ENCODE results near the gene OR4D9. TPM values are rescaled to one million over a fixed set of nuclear protein-coding genes. Genes with fewer than 3 reads are reported as not detected.

Gene OR4D9
- total and polyA plus RNA-seq, 5 donors from 2014 or later, result not detected

DNA sequence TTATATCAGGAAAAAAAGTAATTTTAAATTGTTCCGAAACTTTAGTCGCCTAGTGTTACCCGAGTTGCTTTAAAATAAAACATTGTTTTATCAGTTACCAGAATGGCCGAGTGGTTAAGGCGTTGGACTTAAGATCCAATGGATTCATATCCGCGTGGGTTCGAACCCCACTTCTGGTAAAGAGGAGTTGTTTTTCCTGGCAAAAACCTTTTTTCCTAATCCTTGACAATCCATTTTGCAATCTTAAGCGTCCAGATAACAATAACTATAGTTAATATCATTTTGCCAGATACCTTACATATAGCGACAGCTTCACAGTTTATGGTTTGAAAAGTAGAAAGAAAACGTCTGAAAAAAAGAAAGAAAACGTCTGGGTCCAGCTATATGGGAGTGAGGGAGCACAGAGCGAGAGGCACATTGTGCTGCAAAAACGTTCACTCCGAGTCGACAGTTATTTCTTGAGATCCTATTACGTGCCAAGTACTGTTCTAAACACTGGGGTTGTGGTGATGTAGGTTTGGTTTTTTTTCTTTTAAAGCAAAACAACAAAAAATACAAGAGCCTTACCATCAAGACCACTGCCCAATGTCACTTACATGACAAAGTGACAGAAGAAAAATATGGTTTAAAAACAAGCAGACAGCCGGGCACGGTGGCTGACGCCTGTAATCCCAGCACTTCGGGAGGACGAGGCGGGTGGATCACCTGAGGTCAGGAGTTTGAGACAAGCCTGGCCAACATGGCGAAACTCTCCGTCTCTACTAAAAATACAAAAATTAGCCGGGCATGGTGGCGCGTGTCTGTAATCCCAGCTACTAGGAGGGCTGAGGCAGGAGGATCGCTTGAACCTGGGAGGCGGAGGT, 40.6 kb downstream of the OR4D9 start:
- Mint-ChIP-seq H3K27ac (peak overlapping the region in 2 of 3 donors; percentile 95 to 97), H3K36me3 (no peaks in the 10 kb centered on the region), H3K4me1 (peaks cover 24 to 42% (median 34%) of the 10 kb centered on the region in 4 donors), H3K27me3 (peaks cover 56% of the 10 kb centered on the region), H3K9me3 (peaks cover 0 to 8% (median under 1%) of the 10 kb centered on the region in 7 donors), H3K4me3 (peak overlapping the region; percentile 88 to 95 (median 90))
- Histone ChIP-seq H3K27me3 (ENCODE audit: control insufficient read depth, insufficient read depth, low read length) (peaks cover under 1% of the 10 kb centered on the region), H3K36me3 (ENCODE audit: control insufficient read depth, insufficient read depth, low read length) (no peaks in the 10 kb centered on the region), H3K9me3 (ENCODE audit: control insufficient read depth in 2 of 2, low read length in 2 of 2) (no peaks in the 10 kb centered on the region), H3K4me3 (ENCODE audit: low read depth, low read length) (peak overlapping the region; percentile 93), H3K27ac (ENCODE audit: insufficient read depth, low read length, poor library complexity, severe bottlenecking) (no peak overlapping the region), H3K4me1 (ENCODE audit: control insufficient read depth, insufficient read depth, low read length, poor library complexity, severe bottlenecking) (peaks cover 20% of the 10 kb centered on the region)
- ATAC-seq (ENCODE audit: low read depth in 2 of 2), result no peak
- no peak for DNase-seq

DNA sequence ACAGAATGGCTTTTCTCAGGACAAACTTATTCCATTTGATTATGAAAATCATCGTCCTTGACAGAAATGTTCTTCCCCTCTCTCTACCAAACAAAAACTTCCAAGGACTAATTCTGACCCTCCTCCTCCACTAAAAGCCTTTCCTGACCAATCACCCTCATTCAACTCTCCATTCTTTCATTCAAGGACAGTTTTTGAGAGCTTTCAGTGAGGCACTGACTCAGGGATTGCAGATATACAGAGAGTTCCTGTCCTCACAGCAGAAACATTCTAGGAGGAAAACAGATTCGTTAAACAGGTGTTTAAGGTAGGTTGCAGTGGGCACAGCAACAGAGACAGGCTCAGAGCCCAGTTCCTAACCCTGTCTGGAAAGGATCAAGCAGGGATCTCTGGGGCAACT, 41.5 kb downstream of the OR4D9 start:
- H3K4me1 Mint-ChIP-seq, result peaks cover 28 to 49% (median 40%) of the 10 kb centered on the region in 4 donors
- no peak for ATAC-seq (ENCODE audit: low read depth in 2 of 2)
- H3K27me3 Mint-ChIP-seq, result peaks cover 61% of the 10 kb centered on the region

DNA sequence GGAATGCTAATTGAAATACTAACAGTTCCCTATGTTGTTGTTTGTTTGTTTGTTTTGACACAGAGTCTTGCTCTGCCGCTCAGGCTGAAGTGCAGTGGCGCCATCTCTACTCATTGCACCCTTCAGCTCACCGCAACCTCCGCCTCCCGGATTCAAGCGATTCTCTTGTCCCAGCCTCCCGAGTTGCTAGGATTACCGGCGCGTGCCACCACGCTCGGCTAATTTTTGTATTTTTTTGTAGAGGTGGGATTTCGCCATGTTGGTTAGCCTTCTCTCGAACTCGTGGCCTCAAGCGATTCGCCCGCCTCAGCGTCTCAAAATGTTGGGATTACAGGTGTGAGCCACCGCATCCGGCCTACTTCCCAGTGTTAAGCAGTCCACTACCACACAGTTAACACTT, 42.0 kb downstream of the OR4D9 start:
- H3K4me1 Mint-ChIP-seq, result peaks cover 29 to 52% (median 41%) of the 10 kb centered on the region in 4 donors

More for the DNA sequence above, 41.5 kb downstream of the OR4D9 start:
- H3K4me3 ChIP-seq (ENCODE audit: low read depth, low read length), result no peak overlapping the region
- Mint-ChIP-seq H3K4me3 (peak overlapping the region; percentile 50 to 80 (median 65)), H3K36me3 (no peaks in the 10 kb centered on the region), H3K27ac (peak overlapping the region in 1 of 3 donors; percentile 91), H3K9me3 (peaks cover 0 to 8% (median 2%) of the 10 kb centered on the region in 7 donors)
- peaks cover 26% of the 10 kb centered on the region for H3K4me1 ChIP-seq (ENCODE audit: control insufficient read depth, insufficient read depth, low read length, poor library complexity, severe bottlenecking)
- no peak overlapping the region for H3K27ac ChIP-seq (ENCODE audit: insufficient read depth, low read length, poor library complexity, severe bottlenecking)
- H3K9me3 ChIP-seq (ENCODE audit: control insufficient read depth in 2 of 2, low read length in 2 of 2), result no peaks in the 10 kb centered on the region
- H3K36me3 ChIP-seq (ENCODE audit: control insufficient read depth, insufficient read depth, low read length), result no peaks in the 10 kb centered on the region
- DNase-seq, result no peak
- peaks cover 3% of the 10 kb centered on the region for H3K27me3 ChIP-seq (ENCODE audit: control insufficient read depth, insufficient read depth, low read length)

DNA sequence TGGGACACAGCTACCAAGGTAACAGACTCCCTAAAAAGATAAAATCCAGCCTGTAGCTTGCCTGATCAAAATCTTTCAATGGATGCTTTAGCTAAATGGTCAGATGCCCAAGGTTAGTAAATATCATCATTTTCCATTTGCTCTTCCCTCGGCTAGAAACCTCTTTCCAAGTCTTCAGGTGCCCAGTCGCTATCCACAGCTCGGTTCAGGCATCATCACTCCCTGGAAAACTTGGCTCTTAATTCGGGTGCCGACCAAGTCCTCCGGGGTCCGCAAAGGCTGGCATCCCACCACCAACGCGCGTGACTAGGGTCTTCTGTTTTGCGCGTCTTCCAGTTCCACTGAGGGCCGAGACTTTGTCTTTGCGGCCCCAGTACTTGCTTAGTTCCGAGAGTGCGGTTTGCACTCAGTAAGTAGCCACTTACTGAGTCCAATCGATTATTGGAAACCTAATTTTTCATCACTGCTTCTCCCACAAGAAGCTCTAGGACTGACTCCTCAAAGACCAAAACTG, 44.3 kb downstream of the OR4D9 start:
- peaks cover 6% of the 10 kb centered on the region for H3K27me3 ChIP-seq (ENCODE audit: control insufficient read depth, insufficient read depth, low read length)
- H3K9me3 ChIP-seq (ENCODE audit: control insufficient read depth in 2 of 2, low read length in 2 of 2), result no peaks in the 10 kb centered on the region
- peak overlapping the region; percentile 42 to 90 (median 62) for H3K27ac Mint-ChIP-seq
- peaks cover 29 to 57% (median 41%) of the 10 kb centered on the region in 4 donors for H3K4me1 Mint-ChIP-seq
- H3K4me1 ChIP-seq (ENCODE audit: control insufficient read depth, insufficient read depth, low read length, poor library complexity, severe bottlenecking), result peaks cover 27% of the 10 kb centered on the region
- H3K4me3 Mint-ChIP-seq, result peak overlapping the region; percentile 76 to 84 (median 81)
- DNase-seq, result no peak
- no peak for ATAC-seq (ENCODE audit: low read depth in 2 of 2)
- peaks cover 0 to 8% (median 2%) of the 10 kb centered on the region in 7 donors for H3K9me3 Mint-ChIP-seq
- no peaks in the 10 kb centered on the region for H3K36me3 ChIP-seq (ENCODE audit: control insufficient read depth, insufficient read depth, low read length)
- peak overlapping the region; percentile 64 for H3K4me3 ChIP-seq (ENCODE audit: low read depth, low read length)
- H3K27me3 Mint-ChIP-seq, result peaks cover 73% of the 10 kb centered on the region
- peaks cover 3% of the 10 kb centered on the region for H3K36me3 Mint-ChIP-seq
- no peak overlapping the region for H3K27ac ChIP-seq (ENCODE audit: insufficient read depth, low read length, poor library complexity, severe bottlenecking)

More for the DNA sequence above, 42.0 kb downstream of the OR4D9 start:
- H3K36me3 ChIP-seq (ENCODE audit: control insufficient read depth, insufficient read depth, low read length), result no peaks in the 10 kb centered on the region
- no peaks in the 10 kb centered on the region for H3K36me3 Mint-ChIP-seq
- no peaks in the 10 kb centered on the region for H3K9me3 ChIP-seq (ENCODE audit: control insufficient read depth in 2 of 2, low read length in 2 of 2)
- peaks cover 0 to 8% (median 2%) of the 10 kb centered on the region in 7 donors for H3K9me3 Mint-ChIP-seq
- H3K27ac Mint-ChIP-seq, result peak overlapping the region in 1 of 3 donors; percentile 56
- DNase-seq (no peak), ATAC-seq (ENCODE audit: low read depth in 2 of 2) (no peak)
- H3K4me1 ChIP-seq (ENCODE audit: control insufficient read depth, insufficient read depth, low read length, poor library complexity, severe bottlenecking), result peaks cover 27% of the 10 kb centered on the region
- H3K27ac ChIP-seq (ENCODE audit: insufficient read depth, low read length, poor library complexity, severe bottlenecking), result no peak overlapping the region
- peaks cover 66% of the 10 kb centered on the region for H3K27me3 Mint-ChIP-seq
- peaks cover 3% of the 10 kb centered on the region for H3K27me3 ChIP-seq (ENCODE audit: control insufficient read depth, insufficient read depth, low read length)
- H3K4me3 ChIP-seq (ENCODE audit: low read depth, low read length), result no peak overlapping the region
- H3K4me3 Mint-ChIP-seq, result peak overlapping the region in 3 of 4 donors; percentile 39 to 71 (median 67)

DNA sequence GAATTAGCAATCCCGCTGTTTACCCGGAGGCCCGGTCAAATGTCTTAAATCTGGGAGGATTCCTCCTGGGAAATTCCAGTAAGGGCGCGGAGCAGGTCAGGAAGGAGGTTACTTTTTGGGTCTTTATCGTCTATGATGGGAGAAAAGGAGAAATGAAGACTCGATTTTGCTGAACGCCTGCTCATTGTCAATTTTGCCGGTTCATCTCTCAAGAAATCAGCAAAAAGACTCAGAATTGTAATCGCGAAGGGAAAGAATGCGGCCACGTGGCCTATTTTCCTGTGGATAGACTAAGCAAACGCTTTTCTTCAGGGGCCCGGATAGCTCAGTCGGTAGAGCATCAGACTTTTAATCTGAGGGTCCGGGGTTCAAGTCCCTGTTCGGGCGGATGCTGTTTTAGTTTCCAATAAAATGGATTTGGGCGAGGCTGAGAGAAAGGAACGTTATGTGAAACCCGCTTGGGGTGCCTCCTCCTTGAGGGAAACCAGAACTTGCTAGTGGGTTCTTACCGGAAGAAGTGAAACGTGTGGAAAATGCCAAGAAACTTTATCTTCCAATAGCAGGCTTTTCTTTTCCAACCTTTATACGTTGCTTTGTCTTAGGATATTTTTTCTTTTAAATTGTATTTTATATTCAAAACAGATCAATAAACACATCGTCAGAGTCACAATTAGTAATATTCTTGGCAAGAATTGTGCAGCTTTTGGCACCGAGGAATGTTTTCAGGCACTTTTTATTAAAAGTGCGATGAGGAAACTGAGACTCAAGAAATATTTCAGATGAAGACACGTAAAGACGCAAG, 45.0 kb downstream of the OR4D9 start:
- H3K27me3 Mint-ChIP-seq, result peaks cover 73% of the 10 kb centered on the region
- peak overlapping the region; percentile 76 to 84 (median 81) for H3K4me3 Mint-ChIP-seq
- no peak overlapping the region for H3K27ac ChIP-seq (ENCODE audit: insufficient read depth, low read length, poor library complexity, severe bottlenecking)
- peaks cover 3% of the 10 kb centered on the region for H3K36me3 Mint-ChIP-seq
- peaks cover 6% of the 10 kb centered on the region for H3K27me3 ChIP-seq (ENCODE audit: control insufficient read depth, insufficient read depth, low read length)
- ATAC-seq (ENCODE audit: low read depth in 2 of 2), result no peak
- DNase-seq, result peak in 2 of 3 donors; percentile 51 to 59
- H3K36me3 ChIP-seq (ENCODE audit: control insufficient read depth, insufficient read depth, low read length), result no peaks in the 10 kb centered on the region
- H3K9me3 ChIP-seq (ENCODE audit: control insufficient read depth in 2 of 2, low read length in 2 of 2), result no peaks in the 10 kb centered on the region
- H3K4me3 ChIP-seq (ENCODE audit: low read depth, low read length), result peak overlapping the region; percentile 64
- H3K27ac Mint-ChIP-seq, result peak overlapping the region; percentile 42 to 90 (median 62)
- peaks cover 0 to 6% (median 2%) of the 10 kb centered on the region in 7 donors for H3K9me3 Mint-ChIP-seq
- peaks cover 26 to 56% (median 41%) of the 10 kb centered on the region in 4 donors for H3K4me1 Mint-ChIP-seq
- H3K4me1 ChIP-seq (ENCODE audit: control insufficient read depth, insufficient read depth, low read length, poor library complexity, severe bottlenecking), result peaks cover 25% of the 10 kb centered on the region

DNA sequence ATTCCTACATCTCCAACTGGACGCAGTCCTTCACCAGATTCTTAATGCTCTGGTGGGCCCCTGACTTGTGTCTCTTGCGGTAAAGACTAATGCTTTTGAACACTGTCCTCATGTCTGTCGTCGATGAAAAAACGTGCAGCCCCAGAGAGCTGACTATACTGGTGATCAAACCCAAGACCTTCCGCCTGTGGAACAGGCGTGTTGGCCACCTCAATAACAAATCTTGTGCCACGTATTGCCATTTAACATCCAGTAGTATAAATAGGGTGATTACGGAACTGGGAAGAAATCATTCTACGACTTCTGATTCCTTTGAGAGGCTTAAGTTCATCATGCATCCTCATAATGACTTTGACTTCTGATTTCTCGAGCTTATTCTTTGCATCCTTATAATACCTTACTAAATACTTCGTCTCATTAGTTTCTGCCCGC, 45.6 kb downstream of the OR4D9 start:
- H3K27me3 Mint-ChIP-seq, result peaks cover 69% of the 10 kb centered on the region
- Histone ChIP-seq H3K27ac (ENCODE audit: insufficient read depth, low read length, poor library complexity, severe bottlenecking) (no peak overlapping the region), H3K9me3 (ENCODE audit: control insufficient read depth in 2 of 2, low read length in 2 of 2) (no peaks in the 10 kb centered on the region), H3K4me3 (ENCODE audit: low read depth, low read length) (peak overlapping the region; percentile 64), H3K36me3 (ENCODE audit: control insufficient read depth, insufficient read depth, low read length) (no peaks in the 10 kb centered on the region), H3K4me1 (ENCODE audit: control insufficient read depth, insufficient read depth, low read length, poor library complexity, severe bottlenecking) (peaks cover 23% of the 10 kb centered on the region), H3K27me3 (ENCODE audit: control insufficient read depth, insufficient read depth, low read length) (peaks cover 6% of the 10 kb centered on the region)
- H3K27ac Mint-ChIP-seq, result peak overlapping the region in 2 of 3 donors; percentile 22 to 87
- peaks cover 27 to 55% (median 41%) of the 10 kb centered on the region in 4 donors for H3K4me1 Mint-ChIP-seq
- DNase-seq, result no peak
- H3K9me3 Mint-ChIP-seq, result peaks cover 0 to 6% (median 2%) of the 10 kb centered on the region in 7 donors
- peaks cover 3% of the 10 kb centered on the region for H3K36me3 Mint-ChIP-seq
- peak overlapping the region; percentile 74 to 82 (median 78) for H3K4me3 Mint-ChIP-seq
- no peak for ATAC-seq (ENCODE audit: low read depth in 2 of 2)

DNA sequence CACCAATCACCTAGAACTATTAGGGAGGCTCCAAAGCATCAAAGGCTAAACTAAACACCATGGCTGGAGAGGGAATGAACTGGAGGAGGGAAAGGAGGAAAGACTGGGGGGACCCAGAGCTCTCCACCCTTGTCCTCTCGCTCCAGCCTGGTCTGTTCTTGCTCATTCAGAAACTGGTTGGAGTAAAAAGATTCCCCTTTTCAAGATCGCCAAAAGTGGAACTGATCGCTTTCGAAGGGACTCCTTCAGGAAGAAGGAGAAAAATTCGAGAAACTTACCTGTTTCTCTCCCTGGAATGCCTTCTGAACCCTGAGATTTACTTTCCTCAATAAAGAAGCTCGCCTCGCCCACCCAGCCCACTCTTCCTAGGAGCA, 46.9 kb downstream of the OR4D9 start:
- Mint-ChIP-seq H3K36me3 (peaks cover 3% of the 10 kb centered on the region), H3K4me3 (peak overlapping the region; percentile 43 to 99 (median 68)), H3K27me3 (peaks cover 64% of the 10 kb centered on the region), H3K4me1 (peaks cover 26 to 58% (median 40%) of the 10 kb centered on the region in 4 donors), H3K27ac (peak overlapping the region in 1 of 3 donors; percentile 86), H3K9me3 (peaks cover 0 to 6% (median 0%) of the 10 kb centered on the region in 7 donors)
- H3K27me3 ChIP-seq (ENCODE audit: control insufficient read depth, insufficient read depth, low read length), result peaks cover 6% of the 10 kb centered on the region
- no peaks in the 10 kb centered on the region for H3K36me3 ChIP-seq (ENCODE audit: control insufficient read depth, insufficient read depth, low read length)
- no peak overlapping the region for H3K4me3 ChIP-seq (ENCODE audit: low read depth, low read length)
- no peak overlapping the region for H3K27ac ChIP-seq (ENCODE audit: insufficient read depth, low read length, poor library complexity, severe bottlenecking)
- no peak for ATAC-seq (ENCODE audit: low read depth in 2 of 2)
- H3K4me1 ChIP-seq (ENCODE audit: control insufficient read depth, insufficient read depth, low read length, poor library complexity, severe bottlenecking), result peaks cover 23% of the 10 kb centered on the region
- DNase-seq, result no peak
- H3K9me3 ChIP-seq (ENCODE audit: control insufficient read depth in 2 of 2, low read length in 2 of 2), result no peaks in the 10 kb centered on the region

All from CD4-positive, CD25-positive, alpha-beta regulatory T cell (primary cell).